T47D (cell line): ENCODE data around the gene ARID1B.

Experiments used
- DNase-seq, 2 experiments: peaks; one replicate each; pipeline versions ENCODE4 v3.0.0 to v3.0.0-alpha.2; 2011 to 2012; ENCODE audit warnings: low read depth in 1 of 2, low spot score in 1 of 2
- JUND ChIP-seq: IDR thresholded peaks from 2 replicates; pipeline ENCODE4 v1.6.1; 2012; ENCODE audit warnings: low read depth
- in situ Hi-C: cut with HindIII; loops from 2 replicates; pipeline ENCODE4 v1.10.0; 2016; ENCODE audit warnings: low sequenced_read_pairs, low pct_unique_long_range_greater_than_20kb

ARID1B gene

GRCh38 chr6:157182503-157183264 is 405.5 kb downstream of the ARID1B start:
- in situ Hi-C loops = no loop called here
- TF ChIP-seq JUND = no peak
- DNase-seq = peak in 1 of 2 experiments; percentile 33

- DNase-seq = peak; percentile 44 to 82
- in situ Hi-C loops = no loop called here
- TF ChIP-seq JUND = no peak
Observed at GRCh38 chr6:157184202-157185015, 407.2 kb downstream of the ARID1B start.

- no peak for TF ChIP-seq JUND
- in situ Hi-C loops = no loop called here
- DNase-seq = no peak
Observed at GRCh38 chr6:157185171-157185570, 408.0 kb downstream of the ARID1B start.

- no peak for DNase-seq
- in situ Hi-C loops = no loop called here
- no peak for TF ChIP-seq JUND
Observed at GRCh38 chr6:157185986-157186385, 408.8 kb downstream of the ARID1B start.

GRCh38 chr6:157186785-157187181 is 409.6 kb downstream of the ARID1B start:
- in situ Hi-C loops = no loop called here
- no peak for TF ChIP-seq JUND

GRCh38 chr6:157187182-157188083 is 410.3 kb downstream of the ARID1B start:
- DNase-seq = peak in 1 of 2 experiments; percentile 17
- in situ Hi-C loops = no loop called here
- TF ChIP-seq JUND = no peak

More at GRCh38 chr6:157186785-157187181, 409.6 kb downstream of the ARID1B start:
- no peak for DNase-seq

- in situ Hi-C loops = no loop called here
- no peak for TF ChIP-seq JUND
- DNase-seq = no peak
Observed at GRCh38 chr6:157188213-157188612, 411.0 kb downstream of the ARID1B start.

- TF ChIP-seq JUND = no peak
- in situ Hi-C loops = no loop called here
- peak in 1 of 2 experiments; percentile 75 for DNase-seq
Observed at GRCh38 chr6:157193443-157193996, 416.3 kb downstream of the ARID1B start.

GRCh38 chr6:157194110-157194509 is 416.9 kb downstream of the ARID1B start:
- in situ Hi-C loops = no loop called here
- DNase-seq = peak in 1 of 2 experiments; percentile 67
- no peak; the same call in 1 of the 2 replicates for TF ChIP-seq JUND

GRCh38 chr6:157194643-157195042 is 417.5 kb downstream of the ARID1B start:
- TF ChIP-seq JUND = no peak
- in situ Hi-C loops = no loop called here
- DNase-seq = no peak

GRCh38 chr6:157196391-157196790 is 419.2 kb downstream of the ARID1B start:
- TF ChIP-seq JUND = no peak
- no peak for DNase-seq
- in situ Hi-C loops = no loop called here
